ENCODE data around the gene CHRDL2.

Gene CHRDL2

GRCh38 chr11:74773476-74773875 lies 42.2 kb upstream of the CHRDL2 start:
- Histone ChIP-seq H3K27ac (ENCODE audit: extremely low read depth, low read depth, low read length) (no peak overlapping the region), H3K36me3 (ENCODE audit: control insufficient read depth in 2 of 2, insufficient read depth in 1 of 2, low read length in 2 of 2) (no peaks in the 10 kb centered on the region), H3K4me1 (ENCODE audit: control insufficient read depth, insufficient read depth, low read length) (no peaks in the 10 kb centered on the region), H3K9me3 (ENCODE audit: control insufficient read depth, insufficient read depth, low read depth, low read length) (no peaks in the 10 kb centered on the region), H3K4me3 (ENCODE audit: low read depth, low read length) (no peak overlapping the region)
- TF ChIP-seq ZNF571 (tag by site-specific recombination; IDR thresholded peaks at IDR 0.05) = no peak
- TF ChIP-seq, protein P1, sequence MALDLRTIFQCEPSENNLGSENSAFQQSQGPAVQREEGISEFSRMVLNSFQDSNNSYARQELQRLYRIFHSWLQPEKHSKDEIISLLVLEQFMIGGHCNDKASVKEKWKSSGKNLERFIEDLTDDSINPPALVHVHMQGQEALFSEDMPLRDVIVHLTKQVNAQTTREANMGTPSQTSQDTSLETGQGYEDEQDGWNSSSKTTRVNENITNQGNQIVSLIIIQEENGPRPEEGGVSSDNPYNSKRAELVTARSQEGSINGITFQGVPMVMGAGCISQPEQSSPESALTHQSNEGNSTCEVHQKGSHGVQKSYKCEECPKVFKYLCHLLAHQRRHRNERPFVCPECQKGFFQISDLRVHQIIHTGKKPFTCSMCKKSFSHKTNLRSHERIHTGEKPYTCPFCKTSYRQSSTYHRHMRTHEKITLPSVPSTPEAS (tag by site-specific recombination; IDR thresholded peaks at IDR 0.05) = no peak
- no peak for TF ChIP-seq ZNF416 (tag by site-specific recombination; IDR thresholded peaks at IDR 0.05)
- TF ChIP-seq ZNF660 (tag by site-specific recombination; IDR thresholded peaks at IDR 0.05) = no peak
- no peak for TF ChIP-seq ZNF701 (tag by site-specific recombination; IDR thresholded peaks at IDR 0.05)
- TF ChIP-seq ZNF521 (tag by site-specific recombination; IDR thresholded peaks at IDR 0.05) = no peak
- TF ChIP-seq, protein P2, sequence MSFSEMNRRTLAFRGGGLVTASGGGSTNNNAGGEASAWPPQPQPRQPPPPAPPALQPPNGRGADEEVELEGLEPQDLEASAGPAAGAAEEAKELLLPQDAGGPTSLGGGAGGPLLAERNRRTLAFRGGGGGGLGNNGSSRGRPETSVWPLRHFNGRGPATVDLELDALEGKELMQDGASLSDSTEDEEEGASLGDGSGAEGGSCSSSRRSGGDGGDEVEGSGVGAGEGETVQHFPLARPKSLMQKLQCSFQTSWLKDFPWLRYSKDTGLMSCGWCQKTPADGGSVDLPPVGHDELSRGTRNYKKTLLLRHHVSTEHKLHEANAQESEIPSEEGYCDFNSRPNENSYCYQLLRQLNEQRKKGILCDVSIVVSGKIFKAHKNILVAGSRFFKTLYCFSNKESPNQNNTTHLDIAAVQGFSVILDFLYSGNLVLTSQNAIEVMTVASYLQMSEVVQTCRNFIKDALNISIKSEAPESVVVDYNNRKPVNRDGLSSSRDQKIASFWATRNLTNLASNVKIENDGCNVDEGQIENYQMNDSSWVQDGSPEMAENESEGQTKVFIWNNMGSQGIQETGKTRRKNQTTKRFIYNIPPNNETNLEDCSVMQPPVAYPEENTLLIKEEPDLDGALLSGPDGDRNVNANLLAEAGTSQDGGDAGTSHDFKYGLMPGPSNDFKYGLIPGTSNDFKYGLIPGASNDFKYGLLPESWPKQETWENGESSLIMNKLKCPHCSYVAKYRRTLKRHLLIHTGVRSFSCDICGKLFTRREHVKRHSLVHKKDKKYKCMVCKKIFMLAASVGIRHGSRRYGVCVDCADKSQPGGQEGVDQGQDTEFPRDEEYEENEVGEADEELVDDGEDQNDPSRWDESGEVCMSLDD (tag by site-specific recombination; IDR thresholded peaks at IDR 0.05) = no peak
- no peak for TF ChIP-seq PBX3 (CRISPR knock-in tag; IDR thresholded peaks at IDR 0.05)
- TF ChIP-seq, protein P3, sequence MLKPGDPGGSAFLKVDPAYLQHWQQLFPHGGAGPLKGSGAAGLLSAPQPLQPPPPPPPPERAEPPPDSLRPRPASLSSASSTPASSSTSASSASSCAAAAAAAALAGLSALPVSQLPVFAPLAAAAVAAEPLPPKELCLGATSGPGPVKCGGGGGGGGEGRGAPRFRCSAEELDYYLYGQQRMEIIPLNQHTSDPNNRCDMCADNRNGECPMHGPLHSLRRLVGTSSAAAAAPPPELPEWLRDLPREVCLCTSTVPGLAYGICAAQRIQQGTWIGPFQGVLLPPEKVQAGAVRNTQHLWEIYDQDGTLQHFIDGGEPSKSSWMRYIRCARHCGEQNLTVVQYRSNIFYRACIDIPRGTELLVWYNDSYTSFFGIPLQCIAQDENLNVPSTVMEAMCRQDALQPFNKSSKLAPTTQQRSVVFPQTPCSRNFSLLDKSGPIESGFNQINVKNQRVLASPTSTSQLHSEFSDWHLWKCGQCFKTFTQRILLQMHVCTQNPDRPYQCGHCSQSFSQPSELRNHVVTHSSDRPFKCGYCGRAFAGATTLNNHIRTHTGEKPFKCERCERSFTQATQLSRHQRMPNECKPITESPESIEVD (tag by site-specific recombination; IDR thresholded peaks at IDR 0.05) = peak; percentile 87
- TF ChIP-seq ZNF214 (tag by site-specific recombination; IDR thresholded peaks at IDR 0.05; ENCODE audit: borderline replicate concordance) = no peak
- no peak; the same call in 1 of the 2 replicates for TF ChIP-seq ZBTB21 (tag by site-specific recombination; IDR thresholded peaks at IDR 0.05)
- no peak for TF ChIP-seq MEIS1 (CRISPR knock-in tag; IDR thresholded peaks at IDR 0.05; ENCODE audit: borderline replicate concordance)
- 0 out of 2 replicates have a peak, but pooled peaks have one; percentile 21 for TF ChIP-seq ZNF366 (tag by site-specific recombination; conservative IDR thresholded peaks at IDR 0.05)
- TF ChIP-seq BCL11A (tag by site-specific recombination; IDR thresholded peaks at IDR 0.05; ENCODE audit: low read depth) = no peak
- TF ChIP-seq ZNF561 (tag by site-specific recombination; IDR thresholded peaks at IDR 0.05; ENCODE audit: borderline replicate concordance) = no peak
- TF ChIP-seq ZNF10 (tag by site-specific recombination; IDR thresholded peaks at IDR 0.05) = no peak
- no peak for TF ChIP-seq SETDB1 (IDR thresholded peaks at IDR 0.05; ENCODE audit: insufficient read length, low read length)
- TF ChIP-seq ZNF629 (tag by site-specific recombination; IDR thresholded peaks at IDR 0.05) = peak; percentile 84
- TF ChIP-seq KLF1 (tag by site-specific recombination; IDR thresholded peaks at IDR 0.05) = no peak
- ChIA-PET CTCF (interaction anchor here (0.7 to 2.0 kb wide), 3 partner anchors 16 to 48 kb away, joined by 3 to 7 read pairs (median 6); no protein-coding TSS in a partner anchor), POLR2A (interaction anchor here (0.5 to 1.4 kb wide), 2 partner anchors 13 to 25 kb away, joined by 3 to 6 read pairs; partner anchors contain the start of gene RNF169)

- no peak overlapping the region for H3K27ac ChIP-seq (ENCODE audit: extremely low read depth, low read depth, low read length)
- CTCF ChIA-PET = no interaction called here
- H3K9me3 ChIP-seq (ENCODE audit: control insufficient read depth, insufficient read depth, low read depth, low read length) = no peaks in the 10 kb centered on the region
- no peaks in the 10 kb centered on the region for H3K36me3 ChIP-seq (ENCODE audit: control insufficient read depth in 2 of 2, insufficient read depth in 1 of 2, low read length in 2 of 2)
- POLR2A ChIA-PET = no interaction called here
- no peak overlapping the region for H3K4me3 ChIP-seq (ENCODE audit: low read depth, low read length)
- no peaks in the 10 kb centered on the region for H3K4me1 ChIP-seq (ENCODE audit: control insufficient read depth, insufficient read depth, low read length)
- TF ChIP-seq ZNF202 (tag by site-specific recombination; IDR thresholded peaks at IDR 0.05; ENCODE audit: borderline replicate concordance) = no peak
- TF ChIP-seq ZNF26 (tag by site-specific recombination; IDR thresholded peaks at IDR 0.05) = no peak
- no peak for TF ChIP-seq ZBTB20 (tag by site-specific recombination; IDR thresholded peaks at IDR 0.05)
- TF ChIP-seq SP2 (tag by site-specific recombination; IDR thresholded peaks at IDR 0.05) = no peak
- TF ChIP-seq GLIS1 (tag by site-specific recombination; IDR thresholded peaks at IDR 0.05) = no peak
- TF ChIP-seq, protein P4, sequence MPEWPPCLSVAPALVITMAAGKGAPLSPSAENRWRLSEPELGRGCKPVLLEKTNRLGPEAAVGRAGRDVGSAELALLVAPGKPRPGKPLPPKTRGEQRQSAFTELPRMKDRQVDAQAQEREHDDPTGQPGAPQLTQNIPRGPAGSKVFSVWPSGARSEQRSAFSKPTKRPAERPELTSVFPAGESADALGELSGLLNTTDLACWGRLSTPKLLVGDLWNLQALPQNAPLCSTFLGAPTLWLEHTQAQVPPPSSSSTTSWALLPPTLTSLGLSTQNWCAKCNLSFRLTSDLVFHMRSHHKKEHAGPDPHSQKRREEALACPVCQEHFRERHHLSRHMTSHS (tag by site-specific recombination; IDR thresholded peaks at IDR 0.05) = no peak
- TF ChIP-seq GFI1B (tag by site-specific recombination; IDR thresholded peaks at IDR 0.05) = no peak
Observed at GRCh38 chr11:74771139-74771538, 39.9 kb upstream of the CHRDL2 start.
